ENCODE data around the gene SUPV3L1.

GRCh38 chr10:69223028-69223342, 43.0 kb downstream of the SUPV3L1 start:
- TF ChIP-seq YY1 (IDR thresholded peaks at IDR 0.05): no peak
- TF ChIP-seq EGR1 (IDR thresholded peaks at IDR 0.05; ENCODE audit: low read depth in 2 of 2): no peak
- TF ChIP-seq CTCF (IDR thresholded peaks at IDR 0.05; ENCODE audit: low read depth, low read length, missing input control): no peak
- no peak for TF ChIP-seq REST (IDR thresholded peaks at IDR 0.05)
- TF ChIP-seq SP1 (IDR thresholded peaks at IDR 0.05): peak; percentile 51
- TF ChIP-seq RXRA (IDR thresholded peaks at IDR 0.05): peak in 1 of 2 donors; percentile 92
- TF ChIP-seq JUND (IDR thresholded peaks at IDR 0.05): no peak
- TF ChIP-seq GABPA (IDR thresholded peaks at IDR 0.05 in 1 of 2, conservative IDR thresholded peaks at IDR 0.05 in 1 of 2): no peak
- TF ChIP-seq MAX (IDR thresholded peaks at IDR 0.05): no peak
- no peak for TF ChIP-seq RAD21 (IDR thresholded peaks at IDR 0.05)
- TF ChIP-seq FOXA2 (IDR thresholded peaks at IDR 0.05): no peak
- no peak for TF ChIP-seq TAF1 (conservative IDR thresholded peaks at IDR 0.05)
- no peak for TF ChIP-seq ATF3 (IDR thresholded peaks at IDR 0.05)
